Neuron (in vitro differentiated cells): ENCODE measurements around the gene LATS2.

Source experiments
- H2AFZ ChIP-seq: one replicate; pipeline ENCODE4 v1.6.1; 2013; ENCODE audit warnings: low read depth, mild to moderate bottlenecking, inconsistent platforms, low read length, moderate library complexity
- H3K27me3 ChIP-seq: one replicate; pipeline ENCODE4 v1.6.1; 2013; ENCODE audit warnings: low read length; ENCODE audit not compliant: insufficient read depth
- H3K36me3 ChIP-seq: one replicate; pipeline ENCODE4 v1.6.1; 2013; ENCODE audit warnings: low read length; ENCODE audit not compliant: insufficient read depth
- H3K4me1 ChIP-seq: one replicate; pipeline ENCODE4 v1.6.1; 2013; ENCODE audit warnings: low read length; ENCODE audit not compliant: insufficient read depth
- H3K4me3 ChIP-seq: 2 replicates; pipeline ENCODE4 v1.5.1; 2013; ENCODE audit warnings: mild to moderate bottlenecking, low read length, moderate library complexity
- H3K9me3 ChIP-seq: one replicate; pipeline ENCODE4 v1.6.1; 2013; ENCODE audit warnings: low read length

Gene LATS2

DNA sequence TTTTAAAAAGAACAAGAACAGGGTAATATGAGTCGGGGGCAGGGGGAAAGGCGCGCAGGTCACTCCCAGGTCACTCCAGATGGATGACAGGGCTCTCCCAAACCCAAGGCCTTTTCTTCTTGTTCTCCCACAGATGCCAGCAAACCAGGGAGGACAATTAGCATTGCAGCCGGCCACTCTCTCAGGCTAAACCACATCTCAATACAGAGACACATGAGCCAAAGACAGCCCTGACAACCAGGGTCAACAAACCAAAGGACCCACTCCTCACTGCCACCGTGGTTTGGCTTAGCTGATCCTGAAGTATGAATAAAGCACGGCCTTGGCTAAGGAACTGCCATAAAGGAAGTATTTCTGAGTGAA lies 47.3 kb downstream of the LATS2 start:
- H2AFZ ChIP-seq: no peak overlapping the region
- H3K36me3 ChIP-seq: no peaks in the 10 kb centered on the region
- no peaks in the 10 kb centered on the region for H3K4me1 ChIP-seq
- H3K27me3 ChIP-seq: no peaks in the 10 kb centered on the region
- no peaks in the 10 kb centered on the region for H3K9me3 ChIP-seq
- H3K4me3 ChIP-seq: no peak overlapping the region

DNA sequence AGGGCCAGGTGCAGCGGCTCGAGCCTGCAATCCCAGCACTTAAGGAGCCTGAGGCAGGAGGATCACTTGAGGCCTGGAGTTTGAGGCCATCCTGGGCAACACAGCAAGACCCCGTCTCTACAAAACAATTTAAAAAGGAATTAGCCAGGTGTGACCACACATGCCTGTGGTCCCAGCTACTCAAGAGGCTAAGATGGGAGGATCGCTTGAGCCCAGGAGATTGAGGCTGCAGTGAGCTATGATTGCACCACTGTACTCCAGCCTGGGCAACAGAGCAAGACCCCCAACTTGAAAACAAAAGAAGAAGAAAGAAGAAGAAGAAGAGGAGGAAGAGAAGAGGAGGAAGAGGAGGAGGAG lies 47.7 kb downstream of the LATS2 start:
- H3K9me3 ChIP-seq: no peaks in the 10 kb centered on the region
- no peak overlapping the region for H3K4me3 ChIP-seq
- H3K4me1 ChIP-seq: no peaks in the 10 kb centered on the region
- no peak overlapping the region for H2AFZ ChIP-seq
- H3K27me3 ChIP-seq: no peaks in the 10 kb centered on the region
- no peaks in the 10 kb centered on the region for H3K36me3 ChIP-seq

DNA sequence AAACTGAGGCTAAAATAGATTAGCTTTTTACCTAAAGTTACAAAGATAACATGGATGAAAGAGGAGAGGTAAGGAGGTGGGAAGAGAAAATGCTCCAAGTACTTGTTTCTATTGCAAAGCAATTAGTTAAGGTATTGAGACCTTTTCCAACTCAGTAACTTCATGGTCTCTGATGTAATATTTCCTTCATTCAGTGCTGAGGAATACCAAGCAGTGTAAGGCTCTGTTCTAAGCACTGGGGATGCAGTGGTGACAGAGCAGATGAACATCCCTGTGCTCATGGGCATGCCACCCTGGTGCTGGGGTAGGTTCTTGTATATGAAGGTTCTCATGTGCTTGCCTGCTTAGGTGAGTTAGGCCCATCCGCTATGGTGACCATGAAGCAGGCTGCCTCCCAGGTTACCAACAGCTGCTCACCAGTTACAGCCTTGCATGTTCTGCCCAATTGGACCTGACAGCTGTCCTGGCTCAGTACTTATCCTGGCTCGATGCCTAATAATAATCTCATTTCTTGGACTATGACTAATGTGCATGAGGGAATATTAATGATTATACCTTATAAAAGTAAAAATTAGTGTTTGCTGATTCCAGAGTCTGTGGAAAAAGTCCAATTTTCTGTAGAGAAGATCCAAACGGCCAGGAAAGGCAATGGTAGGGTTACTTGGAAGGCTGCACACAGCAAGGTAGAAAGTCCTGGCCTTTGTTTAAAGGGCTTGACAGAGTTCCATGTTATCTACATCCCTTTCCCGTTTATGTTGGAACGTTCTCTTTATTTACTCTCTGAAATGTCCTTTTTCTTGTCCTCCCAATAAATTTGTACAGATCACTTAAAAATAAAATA lies 48.3 kb downstream of the LATS2 start:
- no peaks in the 10 kb centered on the region for H3K36me3 ChIP-seq
- H3K9me3 ChIP-seq: no peaks in the 10 kb centered on the region
- H3K4me3 ChIP-seq: no peak overlapping the region
- no peak overlapping the region for H2AFZ ChIP-seq
- H3K4me1 ChIP-seq: no peaks in the 10 kb centered on the region
- no peaks in the 10 kb centered on the region for H3K27me3 ChIP-seq

DNA sequence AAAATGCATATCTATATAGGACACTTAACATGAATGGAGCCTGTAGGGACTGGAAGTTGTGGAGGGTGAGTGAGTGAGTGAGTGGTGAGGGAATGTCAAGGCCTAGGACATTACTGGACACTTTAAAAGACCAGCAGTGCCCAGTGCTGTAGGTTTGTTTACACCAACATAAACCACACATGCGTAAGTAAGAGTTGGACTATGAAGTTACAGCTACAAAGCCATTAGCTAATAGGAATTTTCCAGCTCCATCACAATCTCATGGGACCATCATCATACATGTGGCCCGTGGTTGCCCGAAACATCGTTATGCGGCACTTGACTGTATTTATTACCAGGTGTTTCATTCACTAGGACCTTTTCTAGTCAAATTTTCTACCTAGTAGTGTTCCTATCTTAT lies 49.2 kb downstream of the LATS2 start:
- no peak overlapping the region for H3K4me3 ChIP-seq
- H3K27me3 ChIP-seq: no peaks in the 10 kb centered on the region
- H3K9me3 ChIP-seq: no peaks in the 10 kb centered on the region
- no peaks in the 10 kb centered on the region for H3K36me3 ChIP-seq
- H2AFZ ChIP-seq: no peak overlapping the region
- H3K4me1 ChIP-seq: no peaks in the 10 kb centered on the region

DNA sequence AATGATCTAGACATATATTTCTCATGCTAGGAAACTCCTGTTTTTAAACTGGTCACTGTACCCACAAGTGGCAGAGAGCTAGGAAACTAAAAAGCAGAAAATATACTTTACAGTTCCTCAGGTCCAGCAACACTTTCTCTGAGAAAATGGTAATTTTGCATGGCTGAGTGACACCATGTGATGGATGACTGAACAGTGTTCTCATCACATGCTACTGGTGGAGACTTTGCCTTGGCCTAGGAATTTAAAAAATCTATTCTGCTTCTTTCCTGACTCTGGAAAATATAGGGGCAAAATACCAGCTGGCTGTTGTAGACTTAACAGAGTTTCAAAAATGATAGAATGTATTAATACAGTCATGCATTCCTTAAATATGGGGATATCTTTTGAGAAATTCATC lies 50.0 kb downstream of the LATS2 start:
- H3K27me3 ChIP-seq: no peaks in the 10 kb centered on the region
- no peaks in the 10 kb centered on the region for H3K9me3 ChIP-seq
- H3K4me3 ChIP-seq: no peak overlapping the region
- H3K4me1 ChIP-seq: no peaks in the 10 kb centered on the region
- no peak overlapping the region for H2AFZ ChIP-seq
- no peaks in the 10 kb centered on the region for H3K36me3 ChIP-seq

DNA sequence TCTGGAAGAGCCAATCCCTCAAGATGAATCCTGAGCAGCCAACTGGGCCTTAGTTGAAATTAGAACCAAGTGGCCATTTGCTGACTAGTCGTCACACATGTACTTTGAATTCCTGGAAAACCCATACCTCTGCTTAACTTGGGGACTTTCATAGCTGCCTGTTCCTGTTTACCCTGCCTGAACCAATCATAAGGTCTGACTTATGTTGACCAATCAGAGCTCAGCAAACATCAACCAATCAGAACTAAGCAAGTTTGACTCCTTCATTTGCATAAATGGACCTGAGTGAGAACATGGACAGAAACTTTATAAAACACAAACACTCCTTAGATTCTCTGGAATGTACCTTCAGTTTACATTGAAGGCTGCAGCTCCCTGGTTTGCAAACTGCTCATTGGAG lies 50.8 kb downstream of the LATS2 start:
- Histone ChIP-seq H3K4me1 (no peaks in the 10 kb centered on the region), H3K9me3 (no peaks in the 10 kb centered on the region), H3K36me3 (no peaks in the 10 kb centered on the region), H3K4me3 (no peak overlapping the region), H2AFZ (no peak overlapping the region), H3K27me3 (no peaks in the 10 kb centered on the region)

DNA sequence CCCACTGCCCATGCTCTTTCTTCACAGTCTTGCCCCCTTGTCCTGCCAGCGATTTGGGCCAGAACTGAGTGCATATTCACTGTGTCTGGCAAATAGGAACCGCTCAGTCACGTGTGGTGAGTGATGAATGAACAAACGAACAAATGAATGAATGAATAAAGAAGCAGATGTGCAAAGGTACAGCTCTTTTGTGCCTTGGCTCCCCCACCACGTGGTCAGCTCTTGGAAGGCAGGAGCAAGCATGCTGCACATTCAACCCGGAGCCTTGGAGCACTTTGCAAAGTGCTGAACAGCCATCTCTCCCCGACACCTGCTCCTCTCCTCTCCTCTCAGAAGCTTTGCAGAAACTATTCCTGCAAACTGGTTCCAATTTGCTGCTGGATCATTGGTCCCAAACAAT lies 52.4 kb downstream of the LATS2 start:
- Histone ChIP-seq H3K27me3 (no peaks in the 10 kb centered on the region), H3K36me3 (no peaks in the 10 kb centered on the region), H3K4me3 (no peak overlapping the region), H3K4me1 (no peaks in the 10 kb centered on the region), H2AFZ (no peak overlapping the region), H3K9me3 (no peaks in the 10 kb centered on the region)

DNA sequence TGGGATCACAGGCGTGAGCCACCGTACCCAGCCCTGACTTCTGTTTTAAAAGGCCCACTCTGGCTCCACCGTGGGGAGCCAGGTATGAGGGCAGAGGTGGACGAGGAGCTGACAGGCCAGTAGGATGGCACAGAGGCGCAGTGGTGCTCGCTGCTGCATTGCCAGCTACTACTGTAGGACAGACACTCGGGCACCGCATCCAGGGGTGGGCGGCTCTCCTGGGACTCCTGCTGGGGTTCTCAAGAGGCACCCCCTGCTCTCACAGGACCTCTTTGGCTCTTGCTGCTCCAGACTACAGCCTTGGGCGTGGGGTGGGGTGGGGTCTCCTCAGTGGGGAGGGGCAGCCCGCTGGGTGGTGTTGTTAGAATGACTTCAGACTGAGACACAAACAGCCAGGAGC lies 53.4 kb downstream of the LATS2 start:
- Histone ChIP-seq H3K9me3 (no peaks in the 10 kb centered on the region), H3K4me1 (no peaks in the 10 kb centered on the region), H3K27me3 (no peaks in the 10 kb centered on the region), H3K4me3 (no peak overlapping the region), H3K36me3 (no peaks in the 10 kb centered on the region), H2AFZ (no peak overlapping the region)

DNA sequence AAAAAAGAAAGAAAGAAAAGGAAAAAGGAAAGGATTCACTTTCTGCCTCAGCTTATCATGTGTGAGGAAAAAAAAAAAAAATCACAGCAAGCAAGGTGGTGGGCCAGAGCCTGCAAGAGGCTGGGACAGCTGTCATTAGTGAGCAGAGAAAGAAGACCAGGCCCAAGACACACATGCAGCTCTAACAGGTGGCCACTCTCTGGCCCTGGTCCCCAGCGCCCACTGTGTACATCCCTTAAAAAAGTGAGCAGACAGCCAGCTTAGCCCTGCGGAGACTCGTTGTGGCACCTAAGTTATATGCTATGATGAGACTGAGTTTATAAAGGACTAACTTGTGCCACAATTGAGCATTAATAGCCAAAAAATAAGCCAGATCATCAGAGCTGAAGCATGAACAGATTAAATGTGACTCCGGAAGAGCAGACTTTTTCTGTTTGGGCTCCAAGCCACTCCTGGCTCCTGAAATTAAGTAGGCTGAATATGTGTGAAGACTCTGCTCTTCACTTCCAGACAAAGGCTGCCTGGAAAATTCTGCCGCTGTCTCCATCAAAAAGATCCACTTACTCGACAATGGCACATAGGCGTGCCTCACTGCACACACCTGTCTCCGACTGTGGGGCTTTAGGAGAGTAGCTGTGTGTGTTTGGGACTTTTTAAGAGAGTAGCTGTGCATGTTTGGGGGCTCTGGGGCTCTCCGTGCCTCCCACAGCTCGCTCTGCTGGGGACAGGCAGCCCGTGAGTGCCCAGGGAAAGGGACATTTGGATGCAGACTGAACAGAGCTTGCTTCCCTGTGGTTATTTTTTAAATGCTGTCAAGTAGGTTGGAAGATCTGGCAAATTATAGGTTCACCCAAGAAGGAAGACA lies 55.0 kb downstream of the LATS2 start:
- Histone ChIP-seq H2AFZ (no peak overlapping the region), H3K9me3 (no peaks in the 10 kb centered on the region), H3K4me3 (no peak overlapping the region), H3K27me3 (no peaks in the 10 kb centered on the region), H3K36me3 (no peaks in the 10 kb centered on the region), H3K4me1 (no peaks in the 10 kb centered on the region)

DNA sequence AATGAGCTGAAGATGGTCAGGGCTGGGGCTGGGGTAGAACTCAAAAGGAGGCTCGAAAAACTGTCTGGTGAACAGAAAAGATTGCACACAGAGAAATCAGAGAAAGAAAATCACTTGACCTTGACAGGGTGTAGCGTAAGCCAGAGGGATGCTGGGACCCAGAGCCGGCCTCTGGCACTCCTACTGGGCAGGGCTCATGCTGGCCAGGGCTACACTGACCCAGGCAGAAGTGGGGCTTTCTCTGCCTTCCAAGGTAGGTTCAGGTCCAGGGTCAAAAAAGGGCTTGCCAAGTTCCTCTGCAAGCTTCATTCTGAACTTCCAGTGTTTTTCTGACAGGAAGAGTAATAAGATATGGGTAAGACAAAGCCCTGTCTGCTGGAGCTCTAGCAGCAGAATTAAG lies 56.2 kb downstream of the LATS2 start:
- H3K4me3 ChIP-seq: no peak overlapping the region

DNA sequence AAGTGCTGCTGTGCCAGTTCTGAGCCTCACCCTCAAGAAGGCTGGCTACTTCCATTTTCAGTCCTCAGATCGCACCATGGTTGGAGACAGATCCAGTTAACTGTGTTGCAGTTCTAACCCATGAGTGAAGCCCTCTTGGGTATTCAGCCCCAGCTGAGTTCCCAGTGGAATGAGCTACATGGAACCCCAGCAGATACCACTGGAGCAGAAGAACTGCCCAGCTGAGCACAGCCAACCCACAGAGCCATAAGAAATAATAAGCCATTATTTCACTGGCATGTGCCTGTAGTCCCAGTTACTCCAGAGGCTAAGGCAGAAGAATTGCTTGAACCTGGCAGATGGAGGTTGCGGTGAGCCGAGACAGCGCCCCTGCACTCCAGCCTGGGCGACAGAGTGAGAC lies 59.9 kb downstream of the LATS2 start:
- Histone ChIP-seq H2AFZ (no peak overlapping the region), H3K36me3 (no peaks in the 10 kb centered on the region), H3K4me3 (no peak overlapping the region), H3K4me1 (no peaks in the 10 kb centered on the region), H3K9me3 (no peaks in the 10 kb centered on the region), H3K27me3 (no peaks in the 10 kb centered on the region)

More for the DNA sequence above, 56.2 kb downstream of the LATS2 start:
- H2AFZ ChIP-seq: no peak overlapping the region
- H3K36me3 ChIP-seq: no peaks in the 10 kb centered on the region
- H3K9me3 ChIP-seq: no peaks in the 10 kb centered on the region
- H3K4me1 ChIP-seq: no peaks in the 10 kb centered on the region
- no peaks in the 10 kb centered on the region for H3K27me3 ChIP-seq

DNA sequence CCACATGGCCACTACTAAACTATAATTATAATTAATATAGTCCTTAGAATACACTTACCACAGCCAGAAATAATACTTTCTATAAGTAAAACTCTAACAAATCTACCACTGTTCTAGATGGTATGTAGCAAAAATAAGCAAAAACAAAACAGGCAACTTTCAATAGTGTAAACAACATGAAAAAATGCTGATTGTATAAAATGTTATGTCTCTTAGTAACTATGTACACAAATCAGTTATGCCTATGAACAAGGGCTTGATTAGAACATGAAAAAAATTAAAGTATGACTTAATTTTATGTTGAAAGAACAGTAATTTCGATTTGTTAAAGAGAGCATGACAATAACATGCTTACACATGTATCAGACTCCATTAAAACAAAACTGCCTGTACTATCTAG lies 60.7 kb downstream of the LATS2 start:
- H3K4me1 ChIP-seq: no peaks in the 10 kb centered on the region

DNA sequence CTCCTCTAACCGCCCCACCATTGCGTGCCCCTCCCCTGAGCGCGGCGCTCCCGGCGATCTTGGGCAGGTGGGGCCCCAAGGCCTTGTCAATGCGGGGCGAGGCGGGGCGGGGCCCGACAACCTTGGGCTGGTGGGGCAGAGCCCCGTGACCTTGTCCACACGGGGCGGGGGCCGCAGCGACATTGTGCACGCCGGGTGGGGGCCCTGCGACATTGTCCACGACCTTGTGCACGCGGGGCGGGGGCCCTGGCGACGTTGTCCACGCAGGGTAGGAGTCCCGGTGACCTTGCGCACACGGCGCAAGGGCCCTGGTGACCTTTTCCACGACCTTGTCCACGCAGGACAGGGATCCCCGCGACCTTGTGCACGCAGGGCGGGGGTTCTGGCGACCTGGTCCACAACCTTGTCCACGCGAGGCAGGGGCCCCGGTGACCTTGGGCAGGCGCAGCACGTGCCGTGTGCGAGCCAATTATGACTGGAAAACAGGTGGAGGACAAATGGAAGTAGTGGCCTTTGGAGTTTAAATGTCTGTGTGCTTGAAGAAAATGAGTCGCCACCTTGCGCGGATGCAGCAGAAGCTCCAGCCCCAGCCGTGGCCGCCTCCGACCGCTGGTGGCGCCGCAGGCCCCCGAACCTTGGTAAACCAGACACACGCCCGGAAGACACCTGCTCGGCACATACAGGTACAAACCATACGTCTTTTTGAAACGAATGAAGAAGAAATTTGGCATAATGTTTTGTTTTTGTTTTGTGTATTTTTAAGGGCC lies 62.6 kb downstream of the LATS2 start:
- Histone ChIP-seq H3K27me3 (no peaks in the 10 kb centered on the region), H3K9me3 (no peaks in the 10 kb centered on the region), H3K4me1 (no peaks in the 10 kb centered on the region), H2AFZ (no peak overlapping the region), H3K4me3 (no peak overlapping the region), H3K36me3 (peaks cover 7% of the 10 kb centered on the region)

More for the DNA sequence above, 60.7 kb downstream of the LATS2 start:
- Histone ChIP-seq H3K27me3 (no peaks in the 10 kb centered on the region), H3K4me3 (no peak overlapping the region), H3K36me3 (no peaks in the 10 kb centered on the region), H2AFZ (no peak overlapping the region), H3K9me3 (no peaks in the 10 kb centered on the region)
